Stimulated activated naive CD8-positive, alpha-beta T cell treated with anti-CD3 and anti-CD28 coated beads, Interleukin-15, amount 100 ng/mL, for 72 hours (primary cell): Measurements from ENCODE around the gene F10.

ENCODE experiments used
- ATAC-seq: fragments of 150-1000 bp; cut with Tn5 transposase; 2 replicates; pipeline ENCODE4 v1.10.0; 2021; ENCODE audit warnings: mild to moderate bottlenecking, moderate library complexity
- DNase-seq, 2 donors: peaks; one replicate each; pipeline ENCODE4 v3.0.0; 2021 to 2022
- H3K27ac Mint-ChIP-seq, 2 donors: one replicate each; pipeline ENCODE4 v1.8.0; 2022; ENCODE audit warnings: mild to moderate bottlenecking in 2 of 2, mixed read lengths in 2 of 2, moderate library complexity in 2 of 2
- H3K27me3 Mint-ChIP-seq: one replicate; pipeline ENCODE4 v1.8.0; 2022; ENCODE audit warnings: mixed read lengths
- H3K4me1 Mint-ChIP-seq: one replicate; pipeline ENCODE4 v1.8.0; 2022; ENCODE audit warnings: mild to moderate bottlenecking, mixed read lengths
- H3K4me3 Mint-ChIP-seq, 2 donors: one replicate each; pipeline ENCODE4 v1.8.0; 2022; ENCODE audit warnings: mild to moderate bottlenecking in 2 of 2, mixed read lengths in 2 of 2, moderate library complexity in 1 of 2
- H3K9me3 Mint-ChIP-seq, 2 donors: one replicate each; pipeline ENCODE4 v1.8.0; 2022; ENCODE audit warnings: mixed read lengths in 2 of 2

F10 gene

DNA sequence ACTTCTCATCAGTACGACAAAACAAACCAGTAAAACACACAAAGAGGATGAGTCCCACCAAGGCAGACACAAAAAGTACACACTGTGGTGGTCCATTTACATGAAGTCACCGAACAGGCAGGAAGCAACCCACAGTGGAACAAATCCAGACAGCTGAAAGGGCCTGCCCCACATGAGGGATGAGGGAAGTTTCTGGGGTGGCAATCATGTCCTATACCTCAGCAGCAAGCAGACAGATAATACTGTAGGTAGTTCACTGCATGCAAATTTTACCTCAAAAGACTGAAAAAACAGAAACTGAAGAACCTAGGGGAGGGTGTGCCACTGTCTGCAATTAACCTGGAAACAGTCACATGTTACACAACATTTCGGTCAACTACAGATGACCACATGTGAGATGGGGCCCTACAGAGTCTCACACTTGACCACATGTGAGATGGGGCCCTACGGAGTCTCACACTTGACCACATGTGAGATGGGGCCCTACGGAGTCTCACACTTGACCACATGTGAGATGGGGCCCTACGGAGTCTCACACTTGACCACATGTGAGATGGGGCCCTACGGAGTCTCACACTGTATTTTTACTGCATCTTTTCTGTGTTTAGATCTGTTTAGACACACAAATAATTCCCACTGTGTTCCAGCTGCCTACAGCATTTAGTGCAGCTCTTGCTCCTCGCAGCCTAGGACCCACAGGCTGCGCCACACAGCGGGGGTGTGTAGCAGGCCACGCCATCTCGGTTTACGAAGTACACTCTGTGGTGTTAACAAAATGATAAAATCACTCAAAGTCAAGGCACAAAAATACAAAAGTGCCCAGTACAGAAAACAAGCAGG, 63.7 kb downstream of the F10 start:
- peak overlapping the region in 1 of 2 donors; percentile 55 for H3K27ac Mint-ChIP-seq
- no peaks in the 10 kb centered on the region for H3K27me3 Mint-ChIP-seq
- peak overlapping the region in 1 of 2 donors; percentile 45 for H3K4me3 Mint-ChIP-seq
- no peaks in the 10 kb centered on the region for H3K9me3 Mint-ChIP-seq
- DNase-seq = peak in 1 of 2 donors; percentile 39
- peak; percentile 93 for ATAC-seq
- H3K4me1 Mint-ChIP-seq = peaks cover 44% of the 10 kb centered on the region

DNA sequence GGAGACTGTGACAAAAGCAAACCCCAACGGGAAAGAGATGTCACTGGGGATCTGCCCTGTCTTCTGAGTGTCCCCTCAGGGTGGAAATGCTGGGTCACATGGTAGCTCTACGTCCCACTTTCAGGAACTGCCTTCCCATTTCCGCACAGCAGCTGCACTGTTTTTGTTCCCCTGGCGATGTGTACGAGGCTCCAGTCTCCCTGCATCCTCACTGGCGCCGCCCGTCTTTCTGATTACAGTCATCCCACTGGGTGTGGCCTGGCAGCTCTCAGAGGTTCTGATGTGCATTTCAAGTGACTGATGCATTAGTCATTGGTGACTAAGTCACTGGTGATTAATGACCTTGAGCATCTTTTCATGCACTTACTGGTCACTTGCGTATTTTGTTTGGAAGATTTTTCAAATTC, 64.7 kb downstream of the F10 start:
- no peaks in the 10 kb centered on the region for H3K9me3 Mint-ChIP-seq
- no peak overlapping the region for H3K4me3 Mint-ChIP-seq
- peak overlapping the region in 1 of 2 donors; percentile 61 for H3K27ac Mint-ChIP-seq
- H3K27me3 Mint-ChIP-seq = no peaks in the 10 kb centered on the region
- H3K4me1 Mint-ChIP-seq = peaks cover 44% of the 10 kb centered on the region
- peak; percentile 76 for ATAC-seq
- DNase-seq = peak in 1 of 2 donors; percentile 56

DNA sequence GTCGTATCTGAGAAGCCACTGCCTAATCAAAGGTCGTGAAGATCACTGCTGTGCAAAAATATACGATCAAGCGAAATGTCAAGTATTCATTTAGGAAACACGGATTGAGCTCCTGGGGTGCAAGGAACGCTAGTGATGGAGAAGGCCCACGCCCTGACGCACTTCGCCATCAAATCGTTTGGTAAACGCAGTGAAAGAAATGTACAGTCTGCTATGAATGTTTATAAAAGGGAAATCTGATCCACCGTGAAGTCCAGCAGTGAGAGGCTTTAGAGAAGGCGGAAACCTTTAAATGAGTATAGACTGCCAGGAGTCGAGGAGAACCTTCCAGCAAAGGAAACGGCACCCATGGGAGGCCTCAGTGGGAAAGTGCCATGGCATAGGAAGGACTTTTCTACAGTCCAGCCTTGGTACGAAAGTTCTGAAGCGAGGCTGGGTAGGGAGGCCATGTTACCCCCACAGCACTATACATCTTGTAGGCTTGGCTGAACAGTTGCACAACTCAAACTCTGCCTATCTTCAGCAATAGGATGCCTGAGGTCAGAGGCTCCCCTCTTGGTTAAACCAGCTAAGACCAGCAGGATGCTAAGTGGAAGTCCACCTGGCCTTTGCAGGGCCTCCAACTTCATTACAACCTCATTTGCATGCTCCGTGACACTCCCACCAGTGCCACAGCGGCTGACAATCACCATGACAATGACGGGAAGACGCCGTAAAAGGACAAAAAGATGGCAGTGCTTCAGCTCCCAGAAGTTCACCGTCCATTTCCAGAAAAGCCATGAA, 65.5 kb downstream of the F10 start:
- Mint-ChIP-seq H3K4me1 (peaks cover 44% of the 10 kb centered on the region), H3K9me3 (no peaks in the 10 kb centered on the region), H3K4me3 (no peak overlapping the region), H3K27me3 (no peaks in the 10 kb centered on the region), H3K27ac (peak overlapping the region; percentile 19 to 61)
- no peak for DNase-seq
- no peak for ATAC-seq

DNA sequence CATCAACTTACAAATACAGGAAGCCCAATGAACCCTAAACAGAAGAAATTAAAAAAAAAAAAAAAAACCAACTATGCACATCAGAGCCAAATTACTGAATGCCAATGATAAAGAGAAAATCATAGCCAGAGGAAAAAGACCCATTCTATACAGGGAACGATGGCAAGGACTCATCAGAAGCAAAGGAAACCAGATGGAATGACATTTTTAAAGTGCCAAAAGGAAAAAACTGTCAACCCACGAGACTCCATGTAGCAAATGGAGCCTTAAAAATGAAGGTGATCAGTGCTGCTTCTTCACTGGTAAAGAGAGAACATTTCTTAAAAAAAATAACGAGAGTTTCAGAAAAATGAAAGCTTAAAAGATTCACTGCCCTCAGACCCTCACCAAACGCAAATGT, 67.6 kb downstream of the F10 start:
- H3K9me3 Mint-ChIP-seq = no peaks in the 10 kb centered on the region
- H3K27ac Mint-ChIP-seq = no peak overlapping the region
- H3K4me3 Mint-ChIP-seq = no peak overlapping the region
- H3K27me3 Mint-ChIP-seq = no peaks in the 10 kb centered on the region
- peaks cover 39% of the 10 kb centered on the region for H3K4me1 Mint-ChIP-seq
- no peak for ATAC-seq
- DNase-seq = no peak

DNA sequence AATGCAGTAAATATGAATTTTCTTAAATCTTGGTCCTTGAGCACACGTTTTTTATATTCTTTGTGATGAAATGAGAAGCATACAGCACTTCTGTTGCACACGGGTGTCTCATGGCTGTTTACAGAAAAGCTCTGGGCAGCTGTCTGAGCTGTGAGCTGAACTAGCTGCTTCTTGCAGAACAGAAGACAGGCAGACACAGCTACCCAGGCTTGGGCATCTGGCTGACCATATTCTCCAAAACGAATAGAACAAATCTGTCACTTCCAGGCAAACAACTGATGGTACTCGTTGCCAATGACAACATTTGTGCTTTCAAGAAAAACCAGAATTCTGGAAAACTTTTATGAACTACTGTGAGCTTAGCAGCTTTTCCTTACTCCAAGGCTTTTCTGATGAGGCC, 69.7 kb downstream of the F10 start:
- no peak for ATAC-seq
- DNase-seq = no peak
- H3K4me1 Mint-ChIP-seq = peaks cover 18% of the 10 kb centered on the region
- no peaks in the 10 kb centered on the region for H3K9me3 Mint-ChIP-seq
- H3K27me3 Mint-ChIP-seq = no peaks in the 10 kb centered on the region
- H3K27ac Mint-ChIP-seq = no peak overlapping the region
- no peak overlapping the region for H3K4me3 Mint-ChIP-seq

- no peak for DNase-seq
- no peak overlapping the region for H3K4me3 Mint-ChIP-seq
- H3K9me3 Mint-ChIP-seq = no peaks in the 10 kb centered on the region
- H3K4me1 Mint-ChIP-seq = peaks cover 12% of the 10 kb centered on the region
- no peak for ATAC-seq
- no peaks in the 10 kb centered on the region for H3K27me3 Mint-ChIP-seq
- no peak overlapping the region for H3K27ac Mint-ChIP-seq
Measured at GRCh38 chr13:113192902-113193301, 70.3 kb downstream of the F10 start.

DNA sequence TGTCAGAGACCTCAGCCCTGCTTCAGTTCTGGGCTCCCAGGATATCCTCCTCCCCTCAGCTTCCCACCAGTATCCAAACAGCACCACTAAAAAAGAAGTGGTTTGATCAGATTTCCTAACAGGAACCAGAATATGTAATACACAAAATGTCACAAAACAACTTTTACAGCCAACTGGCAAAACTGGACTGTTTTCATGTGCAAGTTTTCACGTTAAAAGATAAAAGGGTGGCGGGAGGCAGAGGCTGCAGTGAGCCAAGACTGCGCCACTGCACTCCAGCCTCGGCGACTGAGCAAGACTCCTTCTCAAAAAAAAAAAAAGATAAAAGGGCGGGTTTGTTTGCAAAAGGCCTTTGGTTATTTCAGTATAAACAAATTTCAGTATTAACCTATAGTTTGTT, 72.8 kb downstream of the F10 start:
- peak overlapping the region in 1 of 2 donors; percentile 76 for H3K27ac Mint-ChIP-seq

GRCh38 chr13:113196970-113197737, 74.6 kb downstream of the F10 start:
- no peak for DNase-seq
- Mint-ChIP-seq H3K27me3 (no peaks in the 10 kb centered on the region), H3K9me3 (no peaks in the 10 kb centered on the region), H3K4me3 (no peak overlapping the region), H3K27ac (peak overlapping the region in 1 of 2 donors; percentile 61), H3K4me1 (peaks cover 2% of the 10 kb centered on the region)
- ATAC-seq = no peak

More for the DNA sequence above, 72.8 kb downstream of the F10 start:
- no peak for ATAC-seq
- DNase-seq = no peak
- Mint-ChIP-seq H3K4me3 (no peak overlapping the region), H3K4me1 (no peaks in the 10 kb centered on the region), H3K27me3 (no peaks in the 10 kb centered on the region), H3K9me3 (no peaks in the 10 kb centered on the region)
